H1 (cell line): ENCODE results near the gene GKN2. TPM values are rescaled to one million over a fixed set of nuclear protein-coding genes. Genes with fewer than 3 reads are reported as not detected.
"Not testable (repeated sequence)": the region's sequence is repeated elsewhere in the genome, so short reads cannot be mapped to it uniquely, and the experiment has no call there.

ENCODE experiments used
- CTCF ChIA-PET: fragments of 300-600 bp; sonication (Branson Sonifier 250); formaldehyde crosslinking; loops from one replicate; lab custom pipeline; 2021; ENCODE audit not compliant: partially characterized antibody; lab: Charles Lee
- POLR2A ChIA-PET: fragments of 300-600 bp; sonication (Branson Sonifier 250); formaldehyde crosslinking; loops from one replicate; lab custom pipeline; 2021; ENCODE audit warnings: inconsistent platforms; ENCODE audit not compliant: partially characterized antibody; lab: Charles Lee
- DNase-seq, 2 experiments: peaks; one replicate each; pipeline versions ENCODE4 v3.0.0 to v3.0.0-alpha.2; 2010 to 2022; ENCODE audit warnings: low spot score in 2 of 2, low read depth in 1 of 2, mixed read lengths in 1 of 2
- FAIRE-seq: peaks from 2 replicates; lab custom pipeline; 2011; peaks lifted over from hg19 to GRCh38; lab: Jason Lieb, UNC
- H2AFZ ChIP-seq: 2 replicates; pipeline ENCODE4 v1.8.1; 2012; ENCODE audit warnings: low read length, inconsistent platforms
- H2AK5ac ChIP-seq: 2 replicates; pipeline ENCODE4 v1.6.1; 2013; ENCODE audit warnings: low read depth, low read length
- H2BK120ac ChIP-seq: replicated peaks from 2 replicates; pipeline ENCODE3; 2013; ENCODE audit warnings: low read depth, low read length, inconsistent platforms
- H2BK12ac ChIP-seq: 2 replicates; pipeline ENCODE4 v1.6.1; 2013; ENCODE audit warnings: low read depth, low read length
- H2BK15ac ChIP-seq: 2 replicates; pipeline ENCODE4 v1.6.1; 2013; ENCODE audit warnings: low read length
- H2BK20ac ChIP-seq: 2 replicates; pipeline ENCODE4 v1.6.1; 2013; ENCODE audit warnings: low read length
- H2BK5ac ChIP-seq: 2 replicates; pipeline ENCODE4 v1.6.1; 2013; ENCODE audit warnings: low read depth, low read length
- H3K14ac ChIP-seq: 2 replicates; pipeline ENCODE4 v1.6.1; 2013; ENCODE audit warnings: inconsistent platforms; ENCODE audit not compliant: insufficient read length
- H3K18ac ChIP-seq: 2 replicates; pipeline ENCODE4 v1.6.1; 2013; ENCODE audit warnings: low read length; ENCODE audit errors: extremely low read depth
- H3K23ac ChIP-seq: 2 replicates; pipeline ENCODE4 v1.6.1; 2013; ENCODE audit warnings: inconsistent platforms; ENCODE audit not compliant: insufficient read length
- H3K23me2 ChIP-seq: 2 replicates; pipeline ENCODE4 v1.6.1; 2013; ENCODE audit warnings: low read depth, low read length
- H3K27ac ChIP-seq: 2 replicates; pipeline ENCODE4 v1.6.1; 2011; ENCODE audit warnings: low read depth, low read length, inconsistent platforms
- H3K27me3 ChIP-seq, 4 experiments: replicated peaks in 1 of 4; 1 replicate in 1 of 4; 2 replicates in 3 of 4; pipeline versions ENCODE4 v1.6.1 to v1.8.1; 2011 to 2013; ENCODE audit warnings: low read length in 3 of 4, mild to moderate bottlenecking in 3 of 4, inconsistent platforms in 2 of 4, mixed read lengths in 2 of 4, moderate library complexity in 1 of 4; ENCODE audit not compliant: control insufficient read depth in 3 of 4, insufficient read depth in 3 of 4; ENCODE audit errors: extremely low read depth in 1 of 4
- H3K36me3 ChIP-seq, 4 experiments: 2 replicates each; pipeline versions ENCODE4 v1.6.1 to v1.8.1; 2011 to 2013; ENCODE audit warnings: mild to moderate bottlenecking in 4 of 4, low read length in 3 of 4, moderate library complexity in 2 of 4, control low read depth in 1 of 4, inconsistent platforms in 1 of 4; ENCODE audit not compliant: insufficient read depth in 4 of 4, control insufficient read depth in 2 of 4
- H3K4ac ChIP-seq: replicated peaks from 2 replicates; pipeline ENCODE3; 2013; ENCODE audit warnings: low read length, low read depth, mixed read lengths, inconsistent platforms; ENCODE audit not compliant: insufficient read length
- H3K4me1 ChIP-seq, 4 experiments: replicated peaks in 1 of 4; 1 replicate in 1 of 4; 2 replicates in 3 of 4; pipeline versions ENCODE4 v1.6.1 to v1.8.1; 2011 to 2013; ENCODE audit warnings: low read length in 3 of 4, inconsistent platforms in 2 of 4, mixed read lengths in 1 of 4; ENCODE audit not compliant: insufficient read depth in 4 of 4, control insufficient read depth in 3 of 4
- H3K4me2 ChIP-seq, 2 experiments: 2 replicates each; pipeline versions ENCODE4 v1.6.1 to v1.8.1; 2011 to 2013; ENCODE audit warnings: low read depth in 2 of 2, low read length in 2 of 2, control low read depth in 1 of 2, inconsistent platforms in 1 of 2, mild to moderate bottlenecking in 1 of 2; ENCODE audit not compliant: insufficient read depth in 1 of 2
- H3K4me3 ChIP-seq, 4 experiments: fragments of 200-600, 300-600 bp in 1 of 4; sonication (generic), shearing (Covaris generic), sonication (Bioruptor Twin) in 1 of 4; 2 replicates each; pipeline versions ENCODE4 v1.5.1 to v1.8.1; 2011 to 2016; ENCODE audit warnings: low read length in 4 of 4, low read depth in 3 of 4, control low read depth in 2 of 4, inconsistent platforms in 2 of 4, mild to moderate bottlenecking in 2 of 4, mixed read lengths in 1 of 4, moderate library complexity in 1 of 4; ENCODE audit not compliant: insufficient read depth in 2 of 4; ENCODE audit errors: extremely low read depth in 1 of 4
- H3K56ac ChIP-seq: replicated peaks from 2 replicates; pipeline ENCODE3; 2013; ENCODE audit warnings: low read depth, mild to moderate bottlenecking, mixed read lengths, low read length, inconsistent platforms; ENCODE audit not compliant: insufficient read length
- H3K79me1 ChIP-seq: 2 replicates; pipeline ENCODE4 v1.6.1; 2013; ENCODE audit warnings: low read depth, low read length, control low read depth
- H3K79me2 ChIP-seq, 2 experiments: 2 replicates each; pipeline versions ENCODE4 v1.6.1 to v1.8.1; 2012 to 2013; ENCODE audit warnings: low read length in 2 of 2, mild to moderate bottlenecking in 2 of 2, inconsistent platforms in 1 of 2; ENCODE audit not compliant: insufficient read depth in 2 of 2, control insufficient read depth in 1 of 2
- H3K9ac ChIP-seq, 4 experiments: replicated peaks in 1 of 4; 1 replicate in 1 of 4; 2 replicates in 3 of 4; pipeline versions ENCODE4 v1.6.1 to v1.8.1; 2011 to 2013; ENCODE audit warnings: low read depth in 3 of 4, low read length in 3 of 4, control low read depth in 2 of 4, mild to moderate bottlenecking in 2 of 4, moderate library complexity in 2 of 4, inconsistent platforms in 1 of 4; ENCODE audit errors: extremely low read depth in 1 of 4
- H3K9me3 ChIP-seq, 2 experiments: 2 replicates each; pipeline versions ENCODE4 v1.6.1 to v1.8.1; 2012 to 2013; ENCODE audit warnings: mild to moderate bottlenecking in 2 of 2, moderate library complexity in 2 of 2, control low read depth in 1 of 2, inconsistent platforms in 1 of 2, low read depth in 1 of 2, low read length in 1 of 2, mixed read lengths in 1 of 2; ENCODE audit not compliant: insufficient read depth in 2 of 2
- H4K20me1 ChIP-seq, 2 experiments: replicated peaks in 1 of 2; 2 replicates each; pipeline versions ENCODE3 to v1.8.1; 2011 to 2013; ENCODE audit warnings: inconsistent platforms in 2 of 2, low read length in 2 of 2, mild to moderate bottlenecking in 1 of 2; ENCODE audit not compliant: insufficient read depth in 2 of 2, control insufficient read depth in 1 of 2
- H4K5ac ChIP-seq: 2 replicates; pipeline ENCODE4 v1.6.1; 2013; ENCODE audit warnings: low read length, low read depth, mixed read lengths, inconsistent platforms; ENCODE audit not compliant: insufficient read length
- H4K8ac ChIP-seq: 2 replicates; pipeline ENCODE4 v1.8.0; 2013; ENCODE audit warnings: mild to moderate bottlenecking, moderate library complexity, low read length, inconsistent platforms; ENCODE audit not compliant: insufficient read depth; ENCODE audit errors: extremely low read depth
- H4K91ac ChIP-seq: replicated peaks from 2 replicates; pipeline ENCODE3; 2013; ENCODE audit warnings: low read length, mixed read lengths, inconsistent platforms; ENCODE audit not compliant: insufficient read length
- WGBS, 2 experiments: shearing (Covaris generic) in 1 of 2; methylation state at CpG; one replicate each; pipeline versions ENCODE4 v1.1.6 to v1.1.7; 2013 to 2015; ENCODE audit warnings: low lambda C conversion rate in 2 of 2, mixed read lengths in 2 of 2, inconsistent platforms in 1 of 2, low coverage in 1 of 2, missing lambda C conversion rate in 1 of 2; ENCODE audit not compliant: insufficient replicate concordance in 2 of 2, insufficient coverage in 1 of 2, insufficient read length in 1 of 2; ENCODE audit errors: extremely low coverage in 1 of 2, missing lambda C conversion rate in 1 of 2; 5-methylcytosine and 5-hydroxymethylcytosine counted together
- polyA plus RNA-seq, 7 experiments: library from polyadenylated mRNA; depleted of rRNA in 3 of 7; stranded (reverse) in 5 of 7; unstranded in 2 of 7; fragments of >200 nt in 5 of 7; fragments of 200-250 nt in 2 of 7; gene quantifications; 1 replicate in 5 of 7; 2 replicates in 1 of 7; 4 replicates in 1 of 7; pipeline versions ENCODE4 v1.2.1 to v1.2.3, GENCODE V29; 2011 to 2013; ENCODE audit warnings: missing spikeins in 2 of 7, mixed read lengths in 2 of 7
- total RNA-seq: library from RNA; stranded (reverse); fragmentation: NEBNext Ultra II Directional; extraction: Animal tissue kit (Norgen Biotek cat#: 25700); gene quantifications from 2 replicates; pipeline ENCODE4 v1.2.1, GENCODE V29; 2021

GKN2 gene
- total and polyA plus RNA-seq, 2 of the 8 experiments (the other 6 are each of a cell fraction or from before 2014, with no cell fraction given): not detected

DNA sequence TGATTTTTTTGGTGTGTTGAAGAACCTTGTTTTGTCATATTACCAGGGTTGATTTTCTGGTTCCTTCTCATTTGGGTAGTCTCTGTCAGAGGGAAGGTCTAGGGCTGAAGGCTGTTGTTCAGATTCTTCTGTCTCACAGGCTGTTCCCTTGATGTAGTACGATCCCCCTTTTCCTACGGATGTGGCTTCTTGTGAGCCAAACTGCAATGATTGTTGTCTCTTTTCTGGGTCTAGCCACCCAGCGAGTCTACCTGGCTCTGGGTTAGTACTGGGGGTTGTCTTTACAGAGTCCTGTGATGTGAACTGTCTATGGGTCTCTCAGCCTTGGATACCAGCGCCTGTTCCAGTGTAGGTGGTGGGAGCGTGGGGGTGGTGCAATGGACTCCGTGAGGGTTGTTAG lies 56.7 kb downstream of the GKN2 start:
- H2AFZ ChIP-seq, H2BK120ac ChIP-seq, H2BK20ac ChIP-seq, H3K36me3 ChIP-seq, DNase-seq, H4K8ac ChIP-seq, H3K18ac ChIP-seq, H2BK12ac ChIP-seq, H3K56ac ChIP-seq, H3K9ac ChIP-seq, H2BK15ac ChIP-seq, H2AK5ac ChIP-seq, H3K23me2 ChIP-seq, H3K9me3 ChIP-seq, H3K27me3 ChIP-seq, H3K4ac ChIP-seq, H2BK5ac ChIP-seq, H4K5ac ChIP-seq, H3K4me2 ChIP-seq, POLR2A ChIA-PET, H4K91ac ChIP-seq, H3K4me1 ChIP-seq, H3K79me2 ChIP-seq, H3K14ac ChIP-seq, H3K4me3 ChIP-seq, FAIRE-seq, H3K79me1 ChIP-seq, H4K20me1 ChIP-seq, H3K27ac ChIP-seq, H3K23ac ChIP-seq: not testable (repeated sequence)
- 94% methylated on average over 6 of the region's 6 CpGs; no CpG with 5 or more reads in 1 of the 2 experiments for WGBS, 2 experiments
- CTCF ChIA-PET: interaction anchor here (0.9 to 1.4 kb wide), 2 partner anchors 11 to 48 kb away, joined by 3 to 4 read pairs; no protein-coding TSS in a partner anchor

Other genes starting within 250 kb of the GKN2 start
- gene ARHGAP25, start 218.1 kb downstream of the GKN2 start, total RNA-seq: 0.42 and 1.2 TPM in 2 replicates
- 1.00 and 2.4 TPM in 2 replicates for gene ARHGAP25, start 218.1 kb downstream of the GKN2 start, polyA plus RNA-seq (2011; rRNA removed)
- not detected in 2 replicates for gene BMP10, start 81.5 kb downstream of the GKN2 start, total RNA-seq
- gene BMP10, start 81.5 kb downstream of the GKN2 start, polyA plus RNA-seq (2011; rRNA removed): not detected in 2 replicates
- not detected in 2 replicates for gene GKN1, start 21.7 kb upstream of the GKN2 start, total RNA-seq
- not detected in 2 replicates for gene GKN1, start 21.7 kb upstream of the GKN2 start, polyA plus RNA-seq (2011; rRNA removed)
- 44.3 and 45.9 TPM in 2 replicates for gene ANTXR1, start 60.3 kb upstream of the GKN2 start, total RNA-seq
- gene ANTXR1, start 60.3 kb upstream of the GKN2 start, polyA plus RNA-seq (2011; rRNA removed): 14.5 and 15.8 TPM in 2 replicates